ENCODE data around the gene IFNA2.
"Not testable (repeated sequence)": the region's sequence is repeated elsewhere in the genome, so short reads cannot be mapped to it uniquely, and the experiment has no call there.

The IFNA2 gene

GRCh38 chr9:21385131-21385670 is at the start of gene IFNA2:
IFNA2 (minus strand) TSS chr9:21385398; CDS start chr9:21385329, 69 bp downstream.
- TF ChIP-seq CTCF (IDR thresholded peaks at IDR 0.05; ENCODE audit: insufficient read depth, low read depth, low read length, missing control alignments) = no peak
- peak; percentile 24 for DNase-seq (ENCODE audit: low read depth)
- H3K4me3 ChIP-seq (ENCODE audit: low read depth, low read length) = no peak within 1 kb of the TSS

GRCh38 chr9:21435015-21435383 is 49.8 kb upstream of the IFNA2 start:
- not testable (repeated sequence) for H3K4me3 ChIP-seq (ENCODE audit: low read depth, low read length); DNase-seq (ENCODE audit: low read depth)

- no peak overlapping the region for H3K4me3 ChIP-seq (ENCODE audit: low read depth, low read length)
- peak; percentile 71 for DNase-seq (ENCODE audit: low read depth)
- peak; percentile 55 for TF ChIP-seq CTCF (IDR thresholded peaks at IDR 0.05; ENCODE audit: insufficient read depth, low read depth, low read length, missing control alignments)
Observed at GRCh38 chr9:21434202-21435014, 49.2 kb upstream of the IFNA2 start.

- peak; percentile 41 for DNase-seq (ENCODE audit: low read depth)
- TF ChIP-seq CTCF (IDR thresholded peaks at IDR 0.05; ENCODE audit: insufficient read depth, low read depth, low read length, missing control alignments) = no peak
- no peak overlapping the region for H3K4me3 ChIP-seq (ENCODE audit: low read depth, low read length)
Observed at GRCh38 chr9:21432672-21433425, 47.7 kb upstream of the IFNA2 start.

- H3K4me3 ChIP-seq (ENCODE audit: low read depth, low read length) = no peak overlapping the region
- no peak for DNase-seq (ENCODE audit: low read depth)
- no peak for TF ChIP-seq CTCF (IDR thresholded peaks at IDR 0.05; ENCODE audit: insufficient read depth, low read depth, low read length, missing control alignments)
Observed at GRCh38 chr9:21429191-21429590, 44.0 kb upstream of the IFNA2 start.

GRCh38 chr9:21428235-21428634 is 43.0 kb upstream of the IFNA2 start:
- no peak for DNase-seq (ENCODE audit: low read depth)
- no peak overlapping the region for H3K4me3 ChIP-seq (ENCODE audit: low read depth, low read length)
- TF ChIP-seq CTCF (IDR thresholded peaks at IDR 0.05; ENCODE audit: insufficient read depth, low read depth, low read length, missing control alignments) = no peak
